Neural crest cell (in vitro differentiated cells): Measurements from ENCODE around the gene BEX4. TPM values are rescaled to one million over a fixed set of nuclear protein-coding genes. Genes with fewer than 3 reads are reported as not detected.
"Not testable (repeated sequence)": the region's sequence is repeated elsewhere in the genome, so short reads cannot be mapped to it uniquely, and the experiment has no call there.

ENCODE experiments used
- DNase-seq: peaks from one replicate; pipeline ENCODE4 v3.0.0; 2021; ENCODE audit warnings: low read depth, mixed read lengths, low spot score
- H3K27ac Mint-ChIP-seq: one replicate; pipeline ENCODE4 v1.8.0; 2021; ENCODE audit warnings: mild to moderate bottlenecking, mixed read lengths; ENCODE audit not compliant: unreplicated experiment
- H3K27me3 Mint-ChIP-seq: 2 replicates; pipeline ENCODE4 v1.8.0; 2021; ENCODE audit warnings: low read depth, mild to moderate bottlenecking, mixed read lengths
- H3K36me3 Mint-ChIP-seq: 2 replicates; pipeline ENCODE4 v1.8.0; 2021; ENCODE audit warnings: low read depth, mild to moderate bottlenecking, mixed read lengths
- H3K4me1 Mint-ChIP-seq: 2 replicates; pipeline ENCODE4 v1.8.0; 2021; ENCODE audit warnings: mixed read lengths
- H3K4me3 Mint-ChIP-seq: one replicate; pipeline ENCODE4 v1.8.0; 2021; ENCODE audit warnings: mild to moderate bottlenecking, mixed read lengths
- H3K9me3 Mint-ChIP-seq: 2 replicates; pipeline ENCODE4 v1.8.0; 2021; ENCODE audit warnings: mixed read lengths
- CTCF ChIP-seq: fragments of 200-600 bp; sonication (generic); conservative IDR thresholded peaks from 2 replicates; pipeline ENCODE4 v1.5.0; 2021; ENCODE audit warnings: antibody characterized with exemption, mild to moderate bottlenecking
- long read RNA-seq: library from polyadenylated mRNA; unstranded; transcript quantifications from one replicate; pipeline ENCODE4 v2.0.0, GENCODE V29; 2020
- total RNA-seq: library from RNA; stranded (reverse); gene quantifications from 2 replicates; pipeline ENCODE4 v1.2.1, GENCODE V29; 2021

The BEX4 gene
- 52.3 and 63.0 TPM in 2 replicates for total RNA-seq
- long read RNA-seq, transcript BEX4-202 (3 exons, 1,328 nt): major isoform, 131 of 147 reads
- long read RNA-seq, transcript BEX4-201 (2 exons, 1,066 nt): minor isoform, 6 of 147 reads
- long read RNA-seq, partial matches to known transcripts: 5 of 147 reads
- long read RNA-seq, other reads (novel, unspliced or antisense): 5 of 147 reads

GRCh38 chrX:103214870-103215424 lies at the start of gene BEX4:
Gene BEX4 (plus strand): TSS chrX:103215108. CDS start chrX:103216154, 1,046 bp downstream.
- Mint-ChIP-seq H3K36me3 (peaks cover 16% of the 10 kb centered on the region), H3K4me1 (peaks cover 28% of the 10 kb centered on the region), H3K27me3 (no peaks in the 10 kb centered on the region), H3K4me3 (peak within 1 kb of the TSS; percentile 93), H3K27ac (peak within 1 kb of the TSS; percentile 98), H3K9me3 (peaks cover 14% of the 10 kb centered on the region)
- no peak for TF ChIP-seq CTCF
- DNase-seq: peak; percentile 67

GRCh38 chrX:103170216-103170615 lies 44.7 kb upstream of the BEX4 start:
- no peaks in the 10 kb centered on the region for H3K27me3 Mint-ChIP-seq
- H3K9me3 Mint-ChIP-seq: peaks cover 4% of the 10 kb centered on the region
- DNase-seq: no peak
- no peaks in the 10 kb centered on the region for H3K36me3 Mint-ChIP-seq
- H3K27ac Mint-ChIP-seq: no peak overlapping the region
- H3K4me3 Mint-ChIP-seq: no peak overlapping the region
- H3K4me1 Mint-ChIP-seq: no peaks in the 10 kb centered on the region
- no peak for TF ChIP-seq CTCF

- Mint-ChIP-seq H3K4me3 (no peak overlapping the region), H3K27me3 (no peaks in the 10 kb centered on the region), H3K4me1 (peaks cover 4% of the 10 kb centered on the region), H3K27ac (no peak overlapping the region), H3K9me3 (peaks cover 3% of the 10 kb centered on the region), H3K36me3 (no peaks in the 10 kb centered on the region)
- DNase-seq: no peak
- no peak for TF ChIP-seq CTCF
Observed at GRCh38 chrX:103171353-103171752, 43.6 kb upstream of the BEX4 start.

GRCh38 chrX:103175256-103175655 lies 39.7 kb upstream of the BEX4 start:
- H3K9me3 Mint-ChIP-seq, H3K27ac Mint-ChIP-seq, H3K4me1 Mint-ChIP-seq, H3K4me3 Mint-ChIP-seq, H3K27me3 Mint-ChIP-seq, DNase-seq, H3K36me3 Mint-ChIP-seq: not testable (repeated sequence)

GRCh38 chrX:103175944-103176753 lies 38.8 kb upstream of the BEX4 start:
- DNase-seq: peak; percentile 63
- peak overlapping the region; percentile 80 for H3K4me3 Mint-ChIP-seq
- H3K27me3 Mint-ChIP-seq: peaks cover 4% of the 10 kb centered on the region
- no peaks in the 10 kb centered on the region for H3K36me3 Mint-ChIP-seq
- H3K27ac Mint-ChIP-seq: no peak overlapping the region
- TF ChIP-seq CTCF: peak; percentile 78
- peaks cover 5% of the 10 kb centered on the region for H3K4me1 Mint-ChIP-seq
- H3K9me3 Mint-ChIP-seq: no peaks in the 10 kb centered on the region

GRCh38 chrX:103177556-103177955 lies 37.4 kb upstream of the BEX4 start:
- no peak for TF ChIP-seq CTCF
- no peaks in the 10 kb centered on the region for H3K9me3 Mint-ChIP-seq
- no peak overlapping the region for H3K4me3 Mint-ChIP-seq
- peaks cover 5% of the 10 kb centered on the region for H3K4me1 Mint-ChIP-seq
- no peak for DNase-seq
- H3K27ac Mint-ChIP-seq: no peak overlapping the region
- peaks cover 4% of the 10 kb centered on the region for H3K27me3 Mint-ChIP-seq
- no peaks in the 10 kb centered on the region for H3K36me3 Mint-ChIP-seq
